ENCODE data around the gene SLC50A1.

DNA sequence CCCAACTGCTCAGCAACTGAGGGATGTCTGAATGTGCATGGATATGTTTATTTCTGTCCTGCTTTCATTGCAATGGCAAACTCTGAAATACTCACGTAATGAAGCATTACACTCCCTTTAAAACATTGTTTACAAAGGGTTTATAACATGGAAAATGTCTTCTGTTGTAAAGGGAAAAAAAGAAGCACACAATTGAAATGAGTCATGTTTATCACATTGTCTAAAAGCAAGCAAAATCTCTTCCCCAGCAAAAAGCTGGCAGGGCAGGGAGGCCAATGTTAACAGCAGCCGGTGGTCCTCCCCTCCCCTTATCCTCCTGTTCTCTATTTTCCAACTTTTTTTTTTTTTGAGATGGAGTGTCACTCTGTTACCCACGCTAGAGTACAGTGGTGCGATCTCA is 11.9 kb upstream of the SLC50A1 start:
- TF ChIP-seq CTCF (IDR thresholded peaks at IDR 0.05 in 8 of 11, conservative IDR thresholded peaks at IDR 0.05 in 3 of 11) (no peak), POLR2AphosphoS5 (IDR thresholded peaks at IDR 0.05) (no peak)
